BJ (cell line): Measurements from ENCODE around the gene CXCL14. TPM values are rescaled to one million over a fixed set of nuclear protein-coding genes. Genes with fewer than 3 reads are reported as not detected.

Experiments
- CTCF ChIA-PET: fragments of 350-600 bp; formaldehyde crosslinking; extraction: SDS; loops from one replicate; lab custom pipeline; 2021; ENCODE audit warnings: antibody characterized with exemption, inconsistent platforms; lab: Yijun Ruan, JAX
- POLR2A ChIA-PET: fragments of 300-600 bp; sonication (Branson Sonifier 250); formaldehyde crosslinking; extraction: SDS; loops from one replicate; lab custom pipeline; 2021; ENCODE audit warnings: antibody characterized with exemption; lab: Charles Lee
- DNase-seq: peaks from one replicate; pipeline ENCODE4 v3.0.0-alpha.2; 2011; ENCODE audit warnings: low read depth
- H3K27me3 ChIP-seq: 2 replicates; pipeline ENCODE4 v1.6.0; 2011; ENCODE audit warnings: low read length; ENCODE audit not compliant: control insufficient read depth, insufficient read depth
- H3K36me3 ChIP-seq: 2 replicates; pipeline ENCODE4 v1.5.1; 2011; ENCODE audit warnings: low read length; ENCODE audit not compliant: control insufficient read depth, insufficient read depth
- H3K4me3 ChIP-seq: 2 replicates; pipeline ENCODE4 v1.5.1; 2011; ENCODE audit warnings: low read depth, mild to moderate bottlenecking, control low read depth, low read length
- CTCF ChIP-seq: IDR thresholded peaks from 2 replicates; pipeline ENCODE4 v1.5.1; 2011; ENCODE audit warnings: low read depth, mild to moderate bottlenecking, control low read depth, inconsistent platforms, low read length, moderate library complexity; ENCODE audit not compliant: insufficient read depth
- polyA plus RNA-seq: library from polyadenylated mRNA; depleted of rRNA; stranded (reverse); fragments of >200 nt; gene quantifications from 2 replicates; pipeline ENCODE4 v1.2.3, GENCODE V29; 2011

The CXCL14 gene
- polyA plus RNA-seq, 1 experiment = 1.6 TPM

DNA sequence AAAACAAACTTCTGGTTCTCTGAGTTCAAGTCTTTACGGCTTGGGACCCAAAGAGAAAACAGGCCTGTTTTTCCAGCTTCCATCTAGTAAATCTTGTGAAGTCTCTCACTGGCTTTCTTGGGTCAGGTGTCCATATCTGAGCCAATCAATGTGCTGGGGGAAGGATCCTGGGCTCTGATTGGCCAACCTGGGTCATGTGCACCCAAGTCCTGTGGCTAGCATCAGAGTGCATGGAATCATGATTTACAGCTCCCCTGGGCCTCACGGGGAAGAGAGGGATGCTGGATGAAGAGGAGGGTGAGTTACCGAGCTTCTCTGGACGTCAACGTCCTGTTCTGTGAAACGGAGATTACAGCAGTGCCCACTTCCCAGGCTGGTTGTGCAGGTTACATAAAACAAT lies 19.4 kb downstream of the CXCL14 start:
- H3K27me3 ChIP-seq = peaks cover 4% of the 10 kb centered on the region; the same call in 1 of the 2 replicates
- H3K4me3 ChIP-seq = no peak overlapping the region
- CTCF ChIA-PET = interaction anchor here (0.5 to 38.0 kb wide), 7 partner anchors 8 to 272 kb away, joined by 3 to 1147 read pairs (median 4); partner anchors contain the start of genes SLC25A48 and TIFAB
- no peak for DNase-seq
- POLR2A ChIA-PET = no interaction called here
- no peak for TF ChIP-seq CTCF
- no peaks in the 10 kb centered on the region for H3K36me3 ChIP-seq

DNA sequence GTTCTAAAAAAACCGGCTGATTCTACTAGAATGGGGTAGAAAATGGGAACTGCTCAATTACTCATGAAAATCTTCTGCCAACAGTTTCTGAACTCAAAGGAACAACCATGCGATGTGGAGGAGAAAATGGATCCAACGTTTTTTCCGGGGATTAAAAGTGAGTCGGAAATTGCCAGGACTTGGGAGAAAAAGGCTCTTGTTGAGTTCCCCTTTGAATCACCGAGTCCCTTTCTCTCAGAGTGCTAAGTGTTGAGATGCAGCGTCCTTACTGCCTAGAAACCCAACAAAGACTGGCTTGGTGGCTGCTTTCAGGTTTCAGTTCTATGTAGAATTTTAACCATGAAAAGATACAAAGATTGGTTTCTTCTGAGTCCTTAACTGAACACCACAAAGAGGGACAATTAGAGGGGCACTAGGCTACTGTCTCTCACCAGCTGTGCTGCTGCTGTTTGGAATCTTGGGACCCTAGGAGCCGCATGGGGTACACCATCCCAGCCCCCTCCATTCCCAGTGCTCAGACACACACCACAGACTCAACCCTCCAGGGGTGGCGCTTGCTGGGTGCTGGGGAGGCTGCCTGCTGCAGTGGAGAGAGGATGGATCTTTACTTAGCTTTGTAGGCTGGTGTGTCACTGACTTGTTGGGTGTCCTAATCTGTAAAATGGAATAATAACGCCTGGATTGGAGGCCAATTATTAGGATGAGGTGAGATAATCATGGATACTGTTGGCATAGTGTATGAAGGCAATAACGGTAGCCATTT lies 21.5 kb downstream of the CXCL14 start:
- no peak for TF ChIP-seq CTCF
- DNase-seq = no peak
- Histone ChIP-seq H3K4me3 (no peak overlapping the region), H3K27me3 (peaks cover 3% of the 10 kb centered on the region; the same call in 1 of the 2 replicates), H3K36me3 (no peaks in the 10 kb centered on the region)
- CTCF ChIA-PET = interaction anchor here (0.7 to 38.0 kb wide), 7 partner anchors 9 to 275 kb away, joined by 3 to 1147 read pairs (median 108); partner anchors contain the start of genes SLC25A48 and TIFAB
- POLR2A ChIA-PET = no interaction called here

- peaks cover 3% of the 10 kb centered on the region; the same call in 1 of the 2 replicates for H3K27me3 ChIP-seq
- ChIA-PET POLR2A (no interaction called here), CTCF (interaction anchor here (7.5 to 38.0 kb wide), 3 partner anchors 9 to 275 kb away, joined by 108 to 1147 read pairs (median 203); partner anchors contain the start of genes SLC25A48 and TIFAB)
- no peaks in the 10 kb centered on the region for H3K36me3 ChIP-seq
- H3K4me3 ChIP-seq = no peak overlapping the region
- no peak for DNase-seq
- no peak for TF ChIP-seq CTCF
Measured at GRCh38 chr5:135556620-135557019, 22.2 kb downstream of the CXCL14 start.

- peaks cover 3% of the 10 kb centered on the region for H3K27me3 ChIP-seq
- POLR2A ChIA-PET = no interaction called here
- CTCF ChIA-PET = interaction anchor here (0.6 to 38.0 kb wide), 4 partner anchors 10 to 276 kb away, joined by 3 to 1147 read pairs (median 156); partner anchors contain the start of genes SLC25A48 and TIFAB
Measured at GRCh38 chr5:135555530-135555929, 23.3 kb downstream of the CXCL14 start.

More at GRCh38 chr5:135555530-135555929, 23.3 kb downstream of the CXCL14 start:
- H3K36me3 ChIP-seq = no peaks in the 10 kb centered on the region
- no peak overlapping the region for H3K4me3 ChIP-seq
- no peak for DNase-seq
- no peak for TF ChIP-seq CTCF
